HG03039 (cell line): ENCODE measurements around the gene DTNB.

ENCODE experiments used
- ATAC-seq: cut with Tn5 transposase; IDR thresholded peaks from one replicate; pipeline ENCODE4 v1.9.1; 2021; ENCODE audit warnings: mild to moderate bottlenecking, moderate library complexity; ENCODE audit not compliant: unreplicated experiment

The DTNB gene

DNA sequence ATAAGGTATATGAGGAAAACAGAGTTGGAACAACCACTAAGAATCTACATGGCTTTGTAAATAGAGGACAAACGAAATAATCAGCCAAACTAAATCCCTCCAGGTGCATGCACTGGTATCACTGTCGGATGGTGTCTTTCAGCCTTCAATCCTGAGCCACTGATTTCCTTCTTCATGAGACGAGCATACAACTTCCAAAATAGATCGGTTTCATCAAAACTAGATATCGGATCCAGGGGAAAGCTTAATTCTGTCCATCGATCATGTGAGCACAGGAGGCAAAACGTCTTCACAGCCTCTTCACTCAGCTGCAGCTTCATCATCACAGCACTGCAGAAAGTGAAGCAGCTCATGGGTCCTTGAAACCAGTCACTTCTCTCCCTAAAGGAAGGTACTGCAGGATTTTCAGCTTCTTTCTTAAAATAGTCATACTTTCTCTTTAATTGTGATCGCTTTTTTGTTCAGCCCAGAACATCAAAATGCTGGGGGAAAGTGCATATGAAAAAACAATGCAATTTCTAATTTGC lies 80.5 kb downstream of the DTNB start:
- ATAC-seq, result no peak

GRCh38 chr2:25590921-25591505 lies 82.4 kb downstream of the DTNB start:
- no peak for ATAC-seq

- ATAC-seq, result no peak
These were observed 83.6 kb downstream of the DTNB start for GRCh38 chr2:25589676-25590205.

GRCh38 chr2:25588576-25588975 lies 84.8 kb downstream of the DTNB start:
- ATAC-seq, result no peak

- ATAC-seq, result no peak
These were observed 86.0 kb downstream of the DTNB start for GRCh38 chr2:25587361-25587760.

DNA sequence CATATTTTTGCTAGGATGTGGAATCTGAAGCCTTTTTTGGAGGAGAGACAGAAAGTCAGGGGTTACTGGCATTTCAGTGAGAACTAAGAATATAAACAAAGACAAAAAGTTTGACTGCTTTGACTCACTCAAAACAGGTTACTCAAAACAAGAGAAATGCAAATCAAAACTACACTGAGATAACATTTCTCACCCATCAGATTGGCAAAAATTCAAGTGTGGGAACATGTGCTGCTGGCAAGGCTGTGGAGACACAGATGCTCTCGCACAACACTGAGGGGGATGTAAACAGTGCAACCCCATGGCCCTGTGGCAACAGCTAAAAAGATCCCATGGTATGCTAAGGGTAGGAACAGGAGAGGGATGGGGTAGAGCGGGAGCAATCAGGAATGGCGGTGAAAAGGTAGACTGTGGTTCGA lies 86.6 kb downstream of the DTNB start:
- no peak for ATAC-seq

DNA sequence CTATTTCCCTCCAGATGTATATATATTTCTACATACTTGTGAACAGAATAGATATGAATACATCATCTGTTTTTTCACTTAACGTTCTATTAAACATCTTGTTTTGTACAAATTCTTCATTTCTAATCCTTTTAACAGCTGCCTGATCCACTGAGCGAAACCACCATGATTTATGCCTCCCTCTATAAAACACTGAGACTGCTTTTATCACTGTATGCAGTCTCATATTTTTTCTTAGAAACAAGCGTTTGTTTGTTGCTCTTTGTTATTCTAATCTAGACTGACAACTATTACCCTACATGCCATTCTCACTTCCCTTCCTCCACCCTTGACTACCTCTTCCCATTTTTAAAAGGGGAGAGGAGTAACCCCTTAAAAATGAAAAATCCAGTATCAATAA lies 88.2 kb downstream of the DTNB start:
- no peak for ATAC-seq

GRCh38 chr2:25582077-25582830 lies 91.1 kb downstream of the DTNB start:
- no peak for ATAC-seq

GRCh38 chr2:25576596-25576995 lies 96.8 kb downstream of the DTNB start:
- ATAC-seq, result no peak

- ATAC-seq, result no peak
These were observed 100.7 kb downstream of the DTNB start for GRCh38 chr2:25572638-25573037.

DNA sequence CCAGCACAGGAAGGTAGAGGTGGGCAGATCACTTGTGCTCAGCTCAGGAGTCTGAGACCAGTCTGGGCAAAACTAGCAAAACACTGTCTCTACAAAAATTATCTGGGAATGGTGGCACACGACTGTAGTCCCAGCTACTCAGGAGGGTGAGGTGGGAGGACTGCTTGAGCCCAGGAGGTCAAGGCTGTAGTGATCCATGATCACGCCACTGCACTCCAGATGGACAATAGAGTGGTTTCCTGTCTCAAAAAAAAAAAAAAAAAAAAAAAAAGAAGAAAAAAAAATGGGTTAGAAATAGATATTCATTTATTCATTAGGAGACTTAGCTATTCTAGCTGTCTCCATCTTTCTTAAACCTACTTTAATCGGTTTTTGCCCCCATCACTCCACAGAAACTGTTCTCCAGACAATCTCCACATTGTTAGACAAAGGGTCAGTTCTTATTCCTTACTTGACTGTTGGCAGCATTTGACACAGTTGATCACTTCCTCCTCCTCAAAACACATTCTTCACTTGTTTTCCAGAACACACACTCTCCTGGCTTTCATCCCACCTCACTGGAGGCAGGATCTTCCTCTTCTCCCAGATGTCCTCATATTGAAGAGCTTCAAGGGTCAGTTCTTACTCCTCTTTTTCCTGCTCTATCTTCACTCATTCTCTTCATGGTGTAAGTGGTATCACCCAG lies 103.1 kb downstream of the DTNB start:
- ATAC-seq, result no peak

DNA sequence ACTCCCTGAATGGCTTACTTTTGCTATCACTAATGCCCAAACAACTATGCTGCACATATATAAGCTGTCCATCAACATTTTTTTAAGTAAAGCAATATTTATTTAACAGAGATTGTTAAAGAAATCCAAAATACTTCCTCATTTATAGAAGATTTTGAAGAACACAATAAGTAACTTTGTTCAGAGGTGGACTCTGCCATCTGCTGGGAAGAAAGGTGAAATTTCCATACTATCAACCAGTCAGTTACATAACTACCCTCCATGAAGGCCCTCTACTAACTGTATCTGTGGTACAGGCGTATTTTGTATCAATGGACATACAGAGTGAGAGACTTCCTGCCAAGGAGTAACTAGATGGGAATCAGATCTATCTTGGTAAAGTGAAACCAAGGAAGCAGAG lies 106.0 kb downstream of the DTNB start:
- ATAC-seq, result no peak

DNA sequence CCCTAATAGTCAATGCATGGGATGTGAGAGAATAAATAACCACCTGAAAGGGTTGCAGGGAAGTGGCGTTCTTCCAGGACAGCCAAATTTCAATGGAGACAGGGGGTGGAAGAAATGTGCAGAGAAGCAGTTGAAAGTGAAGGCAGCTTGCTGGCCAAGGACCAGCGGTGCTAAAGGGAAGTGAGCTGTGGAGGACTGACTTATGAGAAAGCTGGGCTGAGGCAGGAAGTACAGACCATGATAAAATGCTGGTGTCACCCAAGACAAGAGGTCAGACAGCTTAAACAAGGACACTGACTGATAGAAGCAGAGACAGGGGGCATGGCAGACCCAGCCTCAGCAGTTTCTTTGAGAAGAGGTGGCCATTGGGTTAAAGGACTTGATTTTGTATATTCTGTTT lies 106.7 kb downstream of the DTNB start:
- no peak for ATAC-seq

GRCh38 chr2:25566094-25566493 lies 107.3 kb downstream of the DTNB start:
- ATAC-seq, result no peak

DNA sequence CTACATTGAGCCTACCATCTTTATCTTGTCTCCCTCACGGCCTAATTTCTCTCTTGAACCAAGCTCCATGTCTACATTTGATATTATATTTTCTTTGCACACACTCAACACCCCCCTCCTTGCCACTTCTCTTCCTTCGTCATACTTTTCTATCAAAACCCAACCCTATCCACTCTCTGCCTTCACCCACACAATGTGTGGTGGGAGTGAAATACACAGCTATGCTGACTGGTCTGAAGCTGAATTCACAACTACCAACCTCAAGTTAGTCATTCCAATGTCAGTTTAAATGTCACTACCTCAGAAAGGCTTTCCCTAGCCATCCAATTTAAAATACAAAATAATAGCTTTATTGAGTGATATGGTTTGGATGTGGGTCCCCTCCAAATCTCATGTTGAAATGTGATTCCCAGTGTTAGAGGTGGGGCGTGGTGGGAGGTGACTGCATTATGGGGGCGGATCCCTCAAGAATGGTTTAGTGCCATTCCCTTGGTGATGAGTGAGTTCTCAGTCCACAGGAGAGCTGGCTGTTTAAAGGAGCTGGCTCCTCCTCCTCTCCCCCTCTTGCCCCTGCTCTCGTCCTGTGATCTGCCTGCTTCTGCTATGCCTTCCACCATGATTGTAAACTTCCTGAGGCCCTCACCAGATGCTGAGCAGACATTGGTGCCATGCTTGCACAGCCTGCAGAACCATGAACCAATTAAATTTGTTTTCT lies 112.1 kb downstream of the DTNB start:
- ATAC-seq, result no peak

GRCh38 chr2:25559148-25559547 lies 114.2 kb downstream of the DTNB start:
- no peak for ATAC-seq

DNA sequence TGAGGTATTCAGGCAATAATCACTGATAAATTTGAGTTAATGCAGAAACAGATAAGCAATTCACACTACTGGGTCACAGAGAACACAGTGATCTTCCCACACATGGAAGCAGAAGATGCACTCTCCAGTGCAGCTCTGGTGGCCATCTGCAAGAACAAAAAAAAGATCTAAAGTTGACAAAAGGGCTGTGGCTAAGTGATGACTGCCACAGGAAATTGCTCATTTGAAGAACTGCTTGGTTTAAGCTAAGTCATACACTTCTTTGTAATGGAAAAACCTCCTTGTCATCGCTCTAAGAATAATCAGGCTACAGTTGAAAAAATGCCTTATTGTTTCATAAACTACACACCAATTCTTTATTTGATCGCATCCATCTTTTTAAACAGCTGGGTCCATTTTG lies 115.1 kb downstream of the DTNB start:
- no peak for ATAC-seq

- ATAC-seq, result no peak
These were observed 116.0 kb downstream of the DTNB start for GRCh38 chr2:25557179-25558036.

GRCh38 chr2:25552318-25552717 lies 121.1 kb downstream of the DTNB start:
- ATAC-seq, result no peak

GRCh38 chr2:25551316-25551715 lies 122.1 kb downstream of the DTNB start:
- ATAC-seq, result no peak
